Kasumi-1 (cell line): ENCODE results near the gene DND1.
"Not testable (repeated sequence)": the region's sequence is repeated elsewhere in the genome, so short reads cannot be mapped to it uniquely, and the experiment has no call there.

Experiments used
- DNase-seq, 2 experiments: peaks; one replicate each; lab custom pipeline; 2025; lab: John Stamatoyannopoulos, UW

DND1 gene

GRCh38 chr5:140672455-140673186 lies 755 bp downstream of the DND1 start:
- no peak for DNase-seq

- DNase-seq: no peak
Observed at GRCh38 chr5:140671472-140672125, 1.8 kb downstream of the DND1 start.

- DNase-seq: not testable (repeated sequence)
Observed at GRCh38 chr5:140671035-140671434, 2.3 kb downstream of the DND1 start.

GRCh38 chr5:140664359-140665119 lies 8.8 kb downstream of the DND1 start, which contains the start of gene WDR55:
Gene WDR55 (plus strand): TSS chr5:140664904. CDS start chr5:140664913, 9 bp downstream.
- DNase-seq: peak; percentile 94 to 95

- no peak for DNase-seq
Observed at GRCh38 chr5:140664030-140664358, 9.4 kb downstream of the DND1 start.

- DNase-seq: not testable (repeated sequence)
Observed at GRCh38 chr5:140660371-140660770, 13.0 kb downstream of the DND1 start.

GRCh38 chr5:140658870-140659269 lies 14.5 kb downstream of the DND1 start:
- DNase-seq: no peak

GRCh38 chr5:140647042-140647419 lies 26.3 kb downstream of the DND1 start:
- peak in 1 of 2 experiments; percentile 23 for DNase-seq

GRCh38 chr5:140642718-140643117 lies 30.7 kb downstream of the DND1 start:
- DNase-seq: no peak

- no peak for DNase-seq
Observed at GRCh38 chr5:140641716-140642115, 31.7 kb downstream of the DND1 start.

- DNase-seq: peak; percentile 94 to 95
Observed at GRCh38 chr5:140639148-140639981, 34.0 kb downstream of the DND1 start, which contains the start of gene TMCO6. Gene TMCO6 (plus strand): TSS chr5:140639451. CDS start chr5:140639528, 77 bp downstream.

- not testable (repeated sequence) for DNase-seq
Observed at GRCh38 chr5:140638898-140639147, 34.6 kb downstream of the DND1 start.

- no peak for DNase-seq
Observed at GRCh38 chr5:140637371-140638100, 35.8 kb downstream of the DND1 start.

- no peak for DNase-seq
Observed at GRCh38 chr5:140635291-140636257, 37.8 kb downstream of the DND1 start.

- DNase-seq: no peak
Observed at GRCh38 chr5:140634103-140634502, 39.3 kb downstream of the DND1 start.

- no peak for DNase-seq
Observed at GRCh38 chr5:140633501-140633900, 39.9 kb downstream of the DND1 start.

GRCh38 chr5:140633021-140633471 lies 40.3 kb downstream of the DND1 start, which contains the start of gene CD14:
Gene CD14 (minus strand): TSS chr5:140633175. CDS start chr5:140633071, 104 bp downstream.
- peak; percentile 27 to 32 for DNase-seq

GRCh38 chr5:140632366-140633020 lies 40.9 kb downstream of the DND1 start:
- DNase-seq: no peak

GRCh38 chr5:140631831-140632365 lies 41.5 kb downstream of the DND1 start:
- DNase-seq: no peak
